DND-41 (cell line): Measurements from ENCODE around the gene C22orf15.

Experiments used
- EZH2 ChIP-seq: IDR thresholded peaks from 3 replicates; pipeline ENCODE4 v1.6.1; 2012; ENCODE audit warnings: borderline replicate concordance, low read depth, mild to moderate bottlenecking, moderate library complexity, low read length, inconsistent platforms; ENCODE audit not compliant: severe bottlenecking
- TF ChIP-seq, protein P1 (sequence below): IDR thresholded peaks from 2 replicates; pipeline ENCODE4 v1.5.1; 2012; ENCODE audit warnings: borderline replicate concordance, low read length, moderate library complexity, mild to moderate bottlenecking; ENCODE audit not compliant: poor library complexity, severe bottlenecking; ENCODE audit errors: extremely low read depth

DNA sequence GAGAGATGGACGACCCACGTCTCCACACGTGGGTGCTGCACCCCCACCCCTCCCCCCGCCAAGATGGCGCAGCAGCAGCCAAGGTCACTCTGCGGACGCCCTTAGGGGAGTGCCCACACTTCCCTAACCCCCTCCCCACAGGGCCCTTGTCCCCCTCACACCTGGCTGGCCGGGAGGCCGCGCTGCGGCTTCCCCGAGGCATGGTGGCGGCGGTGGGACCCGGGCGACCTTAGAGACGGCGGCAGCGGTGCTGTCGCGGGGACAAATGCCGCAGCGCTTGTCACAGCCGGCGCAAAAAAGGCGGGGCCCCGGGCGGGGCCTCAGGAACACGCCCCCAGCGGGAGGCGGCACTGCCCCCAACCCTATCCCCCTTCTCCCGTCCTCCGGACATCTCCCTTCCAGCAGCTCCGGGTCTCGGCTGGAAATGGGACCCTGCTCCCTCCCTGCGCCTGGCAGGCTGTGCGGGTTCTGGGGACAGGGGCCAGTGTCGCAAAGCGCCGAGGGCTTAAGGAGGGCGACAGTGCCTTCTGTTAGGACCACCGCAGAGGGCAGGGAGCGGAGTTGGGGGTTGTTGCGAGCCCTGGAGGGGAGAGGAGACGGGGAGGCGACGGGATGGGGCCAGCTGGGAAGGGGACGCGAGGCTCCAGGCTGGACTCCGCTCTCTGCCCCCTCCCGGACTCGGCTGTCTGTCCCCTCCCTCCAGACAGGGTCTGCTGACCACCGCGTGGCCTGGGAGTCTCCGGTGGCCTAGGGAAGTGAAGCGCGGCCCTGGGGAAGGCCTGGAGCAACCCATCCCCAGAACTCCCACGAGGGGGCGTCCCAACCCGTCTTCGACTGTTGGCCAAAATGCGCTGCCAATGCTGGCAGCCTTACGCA, 5.1 kb downstream of the C22orf15 start, which contains the start of gene CHCHD10:
- TF ChIP-seq, protein P1, sequence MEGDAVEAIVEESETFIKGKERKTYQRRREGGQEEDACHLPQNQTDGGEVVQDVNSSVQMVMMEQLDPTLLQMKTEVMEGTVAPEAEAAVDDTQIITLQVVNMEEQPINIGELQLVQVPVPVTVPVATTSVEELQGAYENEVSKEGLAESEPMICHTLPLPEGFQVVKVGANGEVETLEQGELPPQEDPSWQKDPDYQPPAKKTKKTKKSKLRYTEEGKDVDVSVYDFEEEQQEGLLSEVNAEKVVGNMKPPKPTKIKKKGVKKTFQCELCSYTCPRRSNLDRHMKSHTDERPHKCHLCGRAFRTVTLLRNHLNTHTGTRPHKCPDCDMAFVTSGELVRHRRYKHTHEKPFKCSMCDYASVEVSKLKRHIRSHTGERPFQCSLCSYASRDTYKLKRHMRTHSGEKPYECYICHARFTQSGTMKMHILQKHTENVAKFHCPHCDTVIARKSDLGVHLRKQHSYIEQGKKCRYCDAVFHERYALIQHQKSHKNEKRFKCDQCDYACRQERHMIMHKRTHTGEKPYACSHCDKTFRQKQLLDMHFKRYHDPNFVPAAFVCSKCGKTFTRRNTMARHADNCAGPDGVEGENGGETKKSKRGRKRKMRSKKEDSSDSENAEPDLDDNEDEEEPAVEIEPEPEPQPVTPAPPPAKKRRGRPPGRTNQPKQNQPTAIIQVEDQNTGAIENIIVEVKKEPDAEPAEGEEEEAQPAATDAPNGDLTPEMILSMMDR = peak; percentile 56
- TF ChIP-seq EZH2 = no peak
